ENCODE measurements around the gene INSIG2. TPM values are rescaled to one million over a fixed set of nuclear protein-coding genes. Genes with fewer than 3 reads are reported as not detected.

INSIG2 gene
- total RNA-seq, 2 donors from 2014 or later = 10.9 to 12.5 TPM

DNA sequence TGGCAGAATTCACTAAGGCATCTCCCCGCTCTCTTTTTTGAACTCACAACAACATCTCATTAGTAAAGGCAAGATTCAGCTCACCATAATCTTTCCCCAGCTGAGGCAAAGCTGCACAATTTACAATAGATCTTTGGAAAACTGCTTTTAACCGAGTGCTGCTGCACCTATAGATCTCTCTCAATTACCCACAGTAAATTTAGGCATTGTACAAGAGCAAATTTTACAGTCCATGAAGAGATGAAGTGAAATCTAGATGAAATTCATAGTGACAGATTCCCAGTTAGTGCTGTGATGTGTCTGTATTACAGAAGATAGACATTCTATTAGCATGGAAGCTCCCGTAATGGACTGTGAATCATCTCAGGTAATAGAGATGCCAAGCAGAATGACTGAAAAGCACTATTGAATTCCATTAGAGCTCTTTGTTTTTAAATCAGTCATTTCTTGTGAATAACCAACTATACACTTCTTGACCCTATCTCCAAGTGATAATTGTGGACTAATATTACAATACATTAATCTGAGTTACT lies 36.4 kb upstream of the INSIG2 start:
- H3K27ac ChIP-seq (ENCODE audit: low read depth, low read length) = no peak overlapping the region
- H3K9me3 Mint-ChIP-seq = no peaks in the 10 kb centered on the region
- no peak overlapping the region for H3K4me3 ChIP-seq (ENCODE audit: low read length)
- WGBS, 2 experiments (ENCODE audit: insufficient coverage in 1 of 2, insufficient read length in 1 of 2) = 89 to 92% methylated on average over 1 to 3 of the region's 3 CpGs
- H3K4me1 Mint-ChIP-seq = peaks cover 31% of the 10 kb centered on the region
- H3K36me3 ChIP-seq (ENCODE audit: control insufficient read depth, insufficient read depth, low read length) = no peaks in the 10 kb centered on the region
- H3K4me1 ChIP-seq (ENCODE audit: control insufficient read depth, insufficient read depth, low read length) = peaks cover 17% of the 10 kb centered on the region
- DNase-seq = no peak
- H3K9ac ChIP-seq (ENCODE audit: extremely low read depth, low read length, poor library complexity, severe bottlenecking) = no peak overlapping the region
- H3K36me3 Mint-ChIP-seq (ENCODE audit: low read depth) = no peaks in the 10 kb centered on the region
- H3K27me3 Mint-ChIP-seq (ENCODE audit: insufficient read depth) = no peaks in the 10 kb centered on the region
- H3K27ac Mint-ChIP-seq = no peak overlapping the region
- H3K9me3 ChIP-seq (ENCODE audit: control insufficient read depth, low read length) = no peaks in the 10 kb centered on the region
- TF ChIP-seq CTCF (conservative IDR thresholded peaks at IDR 0.05) = no peak
- no peaks in the 10 kb centered on the region for H3K27me3 ChIP-seq (ENCODE audit: control insufficient read depth, insufficient read depth, low read length, poor library complexity, severe bottlenecking)
- no peak overlapping the region for H3K4me3 Mint-ChIP-seq

DNA sequence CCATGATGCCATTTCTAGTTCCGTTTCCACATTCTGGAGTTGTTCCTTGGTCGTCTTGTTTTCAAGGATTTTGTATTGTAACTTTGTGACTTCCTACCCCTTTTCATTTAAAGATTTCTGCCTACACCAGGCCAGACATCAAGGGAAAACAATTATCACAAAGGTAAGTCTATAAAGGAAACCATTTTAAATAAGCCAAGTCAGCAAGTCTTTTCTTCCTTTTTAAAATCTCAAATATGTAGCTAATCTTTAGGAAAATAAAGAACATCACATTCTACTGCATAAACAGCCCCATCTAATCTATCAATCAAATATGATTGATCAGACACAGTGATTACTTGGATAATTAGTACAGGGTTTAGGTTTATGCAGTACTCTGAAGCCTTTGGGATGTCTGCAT lies 35.8 kb upstream of the INSIG2 start:
- H3K27me3 ChIP-seq (ENCODE audit: control insufficient read depth, insufficient read depth, low read length, poor library complexity, severe bottlenecking) = no peaks in the 10 kb centered on the region
- H3K4me3 ChIP-seq (ENCODE audit: low read length) = no peak overlapping the region
- H3K4me1 ChIP-seq (ENCODE audit: control insufficient read depth, insufficient read depth, low read length) = peaks cover 17% of the 10 kb centered on the region
- WGBS, 2 experiments (ENCODE audit: insufficient coverage in 1 of 2, insufficient read length in 1 of 2) = 93% methylated on average over 2 of the region's 2 CpGs
- Mint-ChIP-seq H3K4me3 (no peak overlapping the region), H3K4me1 (peaks cover 30% of the 10 kb centered on the region), H3K27ac (no peak overlapping the region), H3K9me3 (no peaks in the 10 kb centered on the region), H3K27me3 (ENCODE audit: insufficient read depth) (no peaks in the 10 kb centered on the region), H3K36me3 (ENCODE audit: low read depth) (no peaks in the 10 kb centered on the region)
- H3K9ac ChIP-seq (ENCODE audit: extremely low read depth, low read length, poor library complexity, severe bottlenecking) = no peak overlapping the region
- H3K36me3 ChIP-seq (ENCODE audit: control insufficient read depth, insufficient read depth, low read length) = no peaks in the 10 kb centered on the region
- no peak for DNase-seq
- no peaks in the 10 kb centered on the region for H3K9me3 ChIP-seq (ENCODE audit: control insufficient read depth, low read length)
- TF ChIP-seq CTCF (conservative IDR thresholded peaks at IDR 0.05) = no peak
- no peak overlapping the region for H3K27ac ChIP-seq (ENCODE audit: low read depth, low read length)

- Histone ChIP-seq H3K4me3 (ENCODE audit: low read length) (no peak overlapping the region), H3K9me3 (ENCODE audit: control insufficient read depth, low read length) (no peaks in the 10 kb centered on the region), H3K9ac (ENCODE audit: extremely low read depth, low read length, poor library complexity, severe bottlenecking) (no peak overlapping the region), H3K4me1 (ENCODE audit: control insufficient read depth, insufficient read depth, low read length) (peaks cover 17% of the 10 kb centered on the region), H3K36me3 (ENCODE audit: control insufficient read depth, insufficient read depth, low read length) (no peaks in the 10 kb centered on the region), H3K27ac (ENCODE audit: low read depth, low read length) (no peak overlapping the region), H3K27me3 (ENCODE audit: control insufficient read depth, insufficient read depth, low read length, poor library complexity, severe bottlenecking) (no peaks in the 10 kb centered on the region)
- WGBS, 2 experiments (ENCODE audit: insufficient coverage in 1 of 2, insufficient read length in 1 of 2) = 93 to 95% methylated on average over 3 to 7 of the region's 7 CpGs
- no peak overlapping the region for H3K27ac Mint-ChIP-seq
- TF ChIP-seq CTCF (conservative IDR thresholded peaks at IDR 0.05) = no peak
- H3K27me3 Mint-ChIP-seq (ENCODE audit: insufficient read depth) = no peaks in the 10 kb centered on the region
- H3K36me3 Mint-ChIP-seq (ENCODE audit: low read depth) = no peaks in the 10 kb centered on the region
- H3K9me3 Mint-ChIP-seq = no peaks in the 10 kb centered on the region
- no peak for DNase-seq
- H3K4me3 Mint-ChIP-seq = no peak overlapping the region
- peaks cover 30% of the 10 kb centered on the region for H3K4me1 Mint-ChIP-seq
These were observed 34.6 kb upstream of the INSIG2 start for GRCh38 chr2:118053681-118054080.
